Endodermal cell (in vitro differentiated cells): ENCODE measurements around the gene UMODL1. TPM values are rescaled to one million over a fixed set of nuclear protein-coding genes. Genes with fewer than 3 reads are reported as not detected.

Experiments used
- DNase-seq: peaks from one replicate; pipeline ENCODE4 v3.0.0-alpha.2; 2017
- H3K27ac ChIP-seq: 2 replicates; pipeline ENCODE4 v1.5.1; 2013; ENCODE audit warnings: mild to moderate bottlenecking, low read depth, low read length, moderate library complexity
- H3K27me3 ChIP-seq: 2 replicates; pipeline ENCODE4 v1.6.1; 2013; ENCODE audit warnings: mild to moderate bottlenecking, low read length, moderate library complexity; ENCODE audit not compliant: insufficient read depth, control insufficient read depth, poor library complexity, severe bottlenecking
- H3K36me3 ChIP-seq: 2 replicates; pipeline ENCODE4 v1.7.0; 2013; ENCODE audit warnings: mild to moderate bottlenecking, low read length, moderate library complexity; ENCODE audit not compliant: control insufficient read depth, insufficient read depth
- H3K4me1 ChIP-seq: one replicate; pipeline ENCODE4 v1.7.0; 2013; ENCODE audit warnings: low read length; ENCODE audit not compliant: control insufficient read depth, insufficient read depth
- H3K4me3 ChIP-seq: 2 replicates; pipeline ENCODE4 v1.5.1; 2013; ENCODE audit warnings: mild to moderate bottlenecking, low read length, moderate library complexity
- H3K9ac ChIP-seq: 2 replicates; pipeline ENCODE4 v1.6.1; 2013; ENCODE audit warnings: mild to moderate bottlenecking, low read length, moderate library complexity; ENCODE audit not compliant: poor library complexity, severe bottlenecking; ENCODE audit errors: extremely low read depth
- H3K9me3 ChIP-seq: 2 replicates; pipeline ENCODE4 v1.6.1; 2013; ENCODE audit warnings: mild to moderate bottlenecking, low read length, moderate library complexity; ENCODE audit not compliant: control insufficient read depth
- H3K27ac Mint-ChIP-seq: 2 replicates; pipeline ENCODE4 v1.8.0; 2020; ENCODE audit warnings: mixed read lengths
- H3K27me3 Mint-ChIP-seq: 2 replicates; pipeline ENCODE4 v1.8.0; 2021; ENCODE audit warnings: mild to moderate bottlenecking, mixed read lengths; ENCODE audit not compliant: insufficient read depth
- H3K36me3 Mint-ChIP-seq: 2 replicates; pipeline ENCODE4 v1.8.0; 2020; ENCODE audit warnings: low read depth, mixed read lengths
- H3K4me1 Mint-ChIP-seq: 2 replicates; pipeline ENCODE4 v1.8.0; 2020; ENCODE audit warnings: mixed read lengths
- H3K4me3 Mint-ChIP-seq: 2 replicates; pipeline ENCODE4 v1.8.0; 2020; ENCODE audit warnings: mild to moderate bottlenecking, moderate library complexity, mixed read lengths
- H3K9me3 Mint-ChIP-seq: 2 replicates; pipeline ENCODE4 v1.8.0; 2020; ENCODE audit warnings: mild to moderate bottlenecking, mixed read lengths
- WGBS, 2 experiments: methylation state at CpG; one replicate each; pipeline versions ENCODE4 v1.1.5 to v1.1.7; 2013; ENCODE audit warnings: missing lambda C conversion rate in 2 of 2, mixed read lengths in 1 of 2; ENCODE audit not compliant: insufficient coverage in 1 of 2, insufficient read length in 1 of 2; 5-methylcytosine and 5-hydroxymethylcytosine counted together
- total RNA-seq, 2 donors: library from RNA; stranded (reverse); fragmentation: NEBNext Ultra II Directional in 1 of 2; extraction: Animal tissue kit (Norgen Biotek cat#: 25700) in 1 of 2; gene quantifications; 2 replicates in 1 of 2; 3 replicates in 1 of 2; pipeline ENCODE4 v1.2.1, GENCODE V29; 2021
- TF ChIP-seq, protein P1 (sequence below): fragments of 200-600 bp; sonication (generic); conservative IDR thresholded peaks from 2 replicates; pipeline ENCODE4 v1.5.0; 2021; ENCODE audit warnings: antibody characterized with exemption, mild to moderate bottlenecking

The UMODL1 gene
- total RNA-seq, 2 donors from 2014 or later, result 0.24 to 0.49 TPM

DNA sequence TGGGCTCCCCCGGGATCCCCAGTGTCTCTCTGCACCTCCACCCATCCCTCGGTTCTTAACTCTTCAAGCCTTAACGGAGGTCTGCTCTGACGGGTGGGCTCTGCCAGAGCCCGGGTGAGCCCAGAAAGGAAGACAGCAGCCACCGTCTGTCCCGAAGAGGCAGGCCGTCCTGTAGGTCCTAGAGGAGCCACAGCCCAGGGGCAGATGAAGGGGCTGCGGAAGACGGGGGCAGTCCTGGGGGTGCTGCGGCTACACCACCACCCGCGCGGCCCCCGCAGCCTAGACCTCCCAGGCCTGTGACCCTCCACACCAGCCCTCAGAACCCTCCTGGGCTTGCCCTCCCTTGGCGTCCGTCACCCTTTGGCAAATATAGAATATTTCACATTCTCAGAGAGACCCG, 71.0 kb downstream of the UMODL1 start:
- no peak overlapping the region for H3K4me3 ChIP-seq
- DNase-seq, result no peak
- peaks cover 3% of the 10 kb centered on the region for H3K4me1 Mint-ChIP-seq
- H3K27ac ChIP-seq, result no peak overlapping the region
- 93% methylated on average over 18 of the region's 18 CpGs; no CpG with 5 or more reads in 1 of the 2 experiments for whole genome bisulfite sequencing, 2 experiments
- H3K36me3 Mint-ChIP-seq, result no peaks in the 10 kb centered on the region
- H3K27ac Mint-ChIP-seq, result no peak overlapping the region
- no peaks in the 10 kb centered on the region for H3K4me1 ChIP-seq
- H3K9ac ChIP-seq, result no peak overlapping the region
- no peaks in the 10 kb centered on the region for H3K9me3 Mint-ChIP-seq
- H3K27me3 ChIP-seq, result no peaks in the 10 kb centered on the region
- no peaks in the 10 kb centered on the region for H3K27me3 Mint-ChIP-seq
- H3K9me3 ChIP-seq, result no peaks in the 10 kb centered on the region
- TF ChIP-seq, protein P1, sequence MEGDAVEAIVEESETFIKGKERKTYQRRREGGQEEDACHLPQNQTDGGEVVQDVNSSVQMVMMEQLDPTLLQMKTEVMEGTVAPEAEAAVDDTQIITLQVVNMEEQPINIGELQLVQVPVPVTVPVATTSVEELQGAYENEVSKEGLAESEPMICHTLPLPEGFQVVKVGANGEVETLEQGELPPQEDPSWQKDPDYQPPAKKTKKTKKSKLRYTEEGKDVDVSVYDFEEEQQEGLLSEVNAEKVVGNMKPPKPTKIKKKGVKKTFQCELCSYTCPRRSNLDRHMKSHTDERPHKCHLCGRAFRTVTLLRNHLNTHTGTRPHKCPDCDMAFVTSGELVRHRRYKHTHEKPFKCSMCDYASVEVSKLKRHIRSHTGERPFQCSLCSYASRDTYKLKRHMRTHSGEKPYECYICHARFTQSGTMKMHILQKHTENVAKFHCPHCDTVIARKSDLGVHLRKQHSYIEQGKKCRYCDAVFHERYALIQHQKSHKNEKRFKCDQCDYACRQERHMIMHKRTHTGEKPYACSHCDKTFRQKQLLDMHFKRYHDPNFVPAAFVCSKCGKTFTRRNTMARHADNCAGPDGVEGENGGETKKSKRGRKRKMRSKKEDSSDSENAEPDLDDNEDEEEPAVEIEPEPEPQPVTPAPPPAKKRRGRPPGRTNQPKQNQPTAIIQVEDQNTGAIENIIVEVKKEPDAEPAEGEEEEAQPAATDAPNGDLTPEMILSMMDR, result no peak
- H3K36me3 ChIP-seq, result no peaks in the 10 kb centered on the region
- H3K4me3 Mint-ChIP-seq, result no peak overlapping the region

DNA sequence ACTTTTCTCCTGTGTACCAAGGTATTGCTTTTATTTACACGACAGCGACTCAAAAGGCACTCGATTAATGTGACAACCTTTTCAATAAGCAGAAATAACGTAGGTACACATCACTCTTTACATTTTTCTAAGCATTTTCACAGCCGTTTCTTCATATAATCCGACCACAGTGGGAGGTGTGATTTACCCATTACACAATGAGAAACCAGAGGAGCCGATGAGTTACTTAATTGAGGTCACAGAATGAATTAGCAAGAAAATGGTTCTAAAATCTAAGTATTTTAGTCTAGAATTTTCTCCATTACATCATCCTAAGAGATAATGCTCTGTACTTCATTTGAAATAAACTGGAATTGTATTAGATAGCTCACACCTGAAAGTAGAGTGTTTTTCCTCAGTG, 71.5 kb downstream of the UMODL1 start:
- 90 to 91% methylated on average over 7 of the region's 7 CpGs for WGBS, 2 experiments
- Histone ChIP-seq H3K27me3 (no peaks in the 10 kb centered on the region), H3K4me3 (no peak overlapping the region), H3K27ac (no peak overlapping the region), H3K36me3 (no peaks in the 10 kb centered on the region), H3K4me1 (no peaks in the 10 kb centered on the region), H3K9me3 (no peaks in the 10 kb centered on the region), H3K9ac (no peak overlapping the region)
- TF ChIP-seq, protein P1, result no peak
- Mint-ChIP-seq H3K27ac (no peak overlapping the region), H3K36me3 (no peaks in the 10 kb centered on the region), H3K9me3 (no peaks in the 10 kb centered on the region), H3K4me3 (no peak overlapping the region), H3K27me3 (no peaks in the 10 kb centered on the region), H3K4me1 (peaks cover 3% of the 10 kb centered on the region)
- no peak for DNase-seq

DNA sequence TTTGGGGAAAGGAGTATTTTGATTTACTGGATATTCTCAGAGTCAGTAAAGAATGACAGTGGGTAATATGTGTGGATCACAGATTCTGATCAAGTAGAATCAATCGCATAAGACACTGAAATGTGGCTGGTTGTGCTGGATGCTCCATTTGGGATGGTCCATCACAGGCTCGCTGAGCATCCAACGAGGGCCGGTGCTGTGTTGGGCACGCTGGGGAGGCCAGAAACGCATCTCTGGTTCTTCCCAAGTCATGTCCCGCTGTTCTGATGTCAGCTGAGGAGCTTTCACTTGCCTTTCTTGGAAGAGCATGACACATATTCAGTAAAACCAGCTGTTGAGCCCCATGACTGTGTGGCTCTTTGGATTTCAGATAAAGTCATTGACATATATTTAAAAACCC, 72.0 kb downstream of the UMODL1 start:
- DNase-seq, result no peak
- Mint-ChIP-seq H3K9me3 (no peaks in the 10 kb centered on the region), H3K4me3 (no peak overlapping the region), H3K4me1 (peaks cover 3% of the 10 kb centered on the region), H3K27me3 (no peaks in the 10 kb centered on the region), H3K36me3 (no peaks in the 10 kb centered on the region), H3K27ac (no peak overlapping the region)
- Histone ChIP-seq H3K9me3 (no peaks in the 10 kb centered on the region), H3K27ac (no peak overlapping the region), H3K4me3 (no peak overlapping the region), H3K9ac (no peak overlapping the region), H3K4me1 (no peaks in the 10 kb centered on the region), H3K27me3 (no peaks in the 10 kb centered on the region), H3K36me3 (no peaks in the 10 kb centered on the region)
- 92 to 100% methylated on average over 2 to 7 of the region's 7 CpGs for WGBS, 2 experiments
- TF ChIP-seq, protein P1, result no peak
